GM10266 (cell line): Measurements from ENCODE around the gene ZNF574.

ENCODE experiments used
- DNase-seq: peaks from one replicate; pipeline ENCODE4 v3.0.0; 2012; ENCODE audit errors: extremely low spot score
- TF ChIP-seq, protein P1 (sequence below): IDR thresholded peaks from 2 replicates; pipeline ENCODE4 v1.5.1; 2012; ENCODE audit warnings: mild to moderate bottlenecking, low read depth; ENCODE audit not compliant: control insufficient read depth, insufficient read depth; ENCODE audit errors: missing control alignments

Gene ZNF574

DNA sequence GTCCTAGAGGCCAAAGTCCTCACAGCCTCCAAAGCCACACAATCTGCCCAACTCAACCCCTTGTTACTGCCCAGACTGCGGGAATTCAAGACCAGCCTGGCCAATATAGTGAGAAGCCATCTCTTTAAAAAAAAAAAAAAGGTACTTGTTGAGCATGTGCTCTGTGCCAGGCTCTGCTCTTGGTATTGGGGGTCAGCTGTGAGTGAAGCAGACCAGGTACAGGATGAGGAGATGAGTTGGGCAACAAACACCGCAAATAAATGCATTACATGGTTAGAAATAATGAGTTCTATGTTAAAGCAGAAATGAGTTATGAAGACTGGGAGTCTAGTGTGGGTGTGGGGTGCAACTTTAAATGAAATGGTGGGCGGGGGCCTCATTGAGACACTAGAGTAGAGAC lies 15.8 kb upstream of the ZNF574 start:
- TF ChIP-seq, protein P1, sequence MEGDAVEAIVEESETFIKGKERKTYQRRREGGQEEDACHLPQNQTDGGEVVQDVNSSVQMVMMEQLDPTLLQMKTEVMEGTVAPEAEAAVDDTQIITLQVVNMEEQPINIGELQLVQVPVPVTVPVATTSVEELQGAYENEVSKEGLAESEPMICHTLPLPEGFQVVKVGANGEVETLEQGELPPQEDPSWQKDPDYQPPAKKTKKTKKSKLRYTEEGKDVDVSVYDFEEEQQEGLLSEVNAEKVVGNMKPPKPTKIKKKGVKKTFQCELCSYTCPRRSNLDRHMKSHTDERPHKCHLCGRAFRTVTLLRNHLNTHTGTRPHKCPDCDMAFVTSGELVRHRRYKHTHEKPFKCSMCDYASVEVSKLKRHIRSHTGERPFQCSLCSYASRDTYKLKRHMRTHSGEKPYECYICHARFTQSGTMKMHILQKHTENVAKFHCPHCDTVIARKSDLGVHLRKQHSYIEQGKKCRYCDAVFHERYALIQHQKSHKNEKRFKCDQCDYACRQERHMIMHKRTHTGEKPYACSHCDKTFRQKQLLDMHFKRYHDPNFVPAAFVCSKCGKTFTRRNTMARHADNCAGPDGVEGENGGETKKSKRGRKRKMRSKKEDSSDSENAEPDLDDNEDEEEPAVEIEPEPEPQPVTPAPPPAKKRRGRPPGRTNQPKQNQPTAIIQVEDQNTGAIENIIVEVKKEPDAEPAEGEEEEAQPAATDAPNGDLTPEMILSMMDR = no peak
- no peak for DNase-seq

DNA sequence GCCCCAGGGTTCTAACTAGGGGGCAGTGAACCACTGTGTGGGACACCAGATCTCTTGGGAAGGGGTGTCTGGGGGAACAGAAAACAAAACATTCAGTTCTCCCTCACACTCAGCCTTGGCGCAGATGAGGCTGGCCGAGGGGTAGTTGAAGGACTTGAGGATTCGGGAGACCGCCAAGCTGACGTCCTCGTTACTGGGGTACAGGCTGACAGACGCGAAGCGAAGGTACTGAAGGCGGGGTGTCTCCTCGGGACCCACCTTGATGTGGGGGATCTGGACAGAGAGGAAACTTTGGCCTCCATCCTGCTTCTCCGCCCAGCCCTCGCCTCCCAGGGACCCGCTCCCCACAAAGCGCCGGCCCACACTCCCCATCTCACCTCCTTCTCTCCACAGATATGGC lies 13.6 kb upstream of the ZNF574 start:
- DNase-seq = no peak
- TF ChIP-seq, protein P1 = no peak

DNA sequence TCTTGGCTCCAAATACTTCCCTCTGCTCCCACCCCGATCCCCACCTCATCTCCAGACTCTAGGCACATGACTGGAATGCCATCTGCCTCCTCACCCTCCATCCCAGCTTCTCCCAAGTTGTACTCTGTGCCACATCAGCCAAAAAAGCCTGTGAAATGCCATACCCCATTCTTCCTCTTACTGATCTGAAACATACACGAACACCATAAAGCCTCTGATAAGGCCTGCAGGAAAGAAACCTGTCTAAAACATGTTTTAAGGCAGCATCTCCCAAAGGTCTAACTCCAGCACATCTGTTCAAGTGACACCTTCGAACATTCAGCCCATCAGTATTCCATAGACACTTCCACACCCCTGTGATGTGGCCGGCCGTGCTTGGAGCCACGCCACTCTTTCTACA lies 11.5 kb upstream of the ZNF574 start:
- TF ChIP-seq, protein P1 = no peak
- no peak for DNase-seq

DNA sequence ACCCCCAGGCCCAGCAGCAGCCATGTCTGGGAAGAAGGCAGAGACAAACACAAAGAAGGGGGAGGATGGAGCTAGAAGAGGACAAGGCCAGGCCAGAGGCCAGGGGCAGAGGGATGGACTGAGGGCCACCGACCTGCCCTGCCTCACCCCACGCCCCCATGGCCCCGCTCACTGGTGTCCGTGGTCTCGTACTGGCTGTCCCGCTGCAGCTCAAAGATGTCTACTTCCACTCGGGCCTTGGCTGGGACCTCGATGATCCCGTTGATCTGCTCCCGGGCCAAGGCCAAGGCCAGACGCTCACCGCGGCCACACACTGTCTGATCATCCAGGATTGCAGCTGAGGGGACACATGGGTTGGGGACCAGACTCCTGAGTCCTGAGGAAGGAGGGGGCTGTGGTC lies 10.9 kb upstream of the ZNF574 start:
- TF ChIP-seq, protein P1 = no peak
- no peak for DNase-seq

DNA sequence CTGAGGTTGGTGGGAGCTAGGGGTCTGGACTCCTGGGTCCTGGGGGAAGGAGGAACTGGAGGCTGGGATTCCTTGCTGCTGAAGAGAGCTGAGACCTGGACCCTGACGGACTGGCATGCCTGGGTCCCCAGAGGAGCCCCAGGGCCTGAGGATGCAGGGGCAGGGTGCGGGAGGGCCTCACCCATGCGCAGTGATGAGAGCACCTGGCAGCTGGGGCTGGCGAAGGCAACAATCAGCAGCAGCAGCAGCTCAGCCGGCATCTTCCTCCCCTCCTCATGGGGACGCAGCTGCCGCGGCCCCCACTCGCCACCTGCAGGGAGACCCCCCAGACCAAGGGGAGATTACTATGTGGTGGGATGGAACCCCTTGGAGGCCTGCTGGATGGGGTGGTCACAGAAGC lies 10.5 kb upstream of the ZNF574 start:
- DNase-seq = no peak

DNA sequence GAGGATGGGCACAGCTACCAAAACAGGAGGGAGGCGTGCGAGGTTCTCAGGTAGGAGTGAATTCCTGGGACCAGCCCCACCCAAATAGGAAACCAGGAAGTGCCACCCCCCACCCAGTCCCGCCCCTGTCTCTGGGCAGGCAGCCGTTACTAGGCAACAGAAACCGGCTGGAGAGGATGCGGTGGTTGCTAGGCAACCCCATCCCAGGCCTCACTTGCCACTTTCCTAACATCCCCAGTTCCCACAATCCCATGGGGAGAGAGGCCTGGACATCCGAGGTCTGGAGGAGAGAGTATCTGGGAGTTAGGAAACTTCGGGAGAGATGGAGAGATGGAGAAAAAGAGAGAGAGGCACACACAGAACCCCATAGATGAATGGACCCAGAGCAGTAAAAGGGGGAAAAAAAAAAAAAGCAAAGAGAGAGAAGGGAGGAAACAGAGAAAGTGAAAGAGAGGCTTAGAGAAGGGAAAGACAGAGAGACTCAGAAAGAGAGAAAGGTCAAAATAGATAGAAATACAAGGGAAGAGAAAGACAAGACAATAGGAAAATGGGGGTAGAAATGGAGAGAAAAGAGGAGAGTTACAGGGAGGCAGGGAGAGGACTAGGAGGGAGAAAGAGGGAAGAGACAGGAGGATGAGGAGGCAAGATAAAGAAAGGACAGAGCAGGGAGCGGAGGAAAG lies 9.8 kb upstream of the ZNF574 start:
- no peak for DNase-seq

More for the DNA sequence above, 10.5 kb upstream of the ZNF574 start:
- TF ChIP-seq, protein P1 = no peak

DNA sequence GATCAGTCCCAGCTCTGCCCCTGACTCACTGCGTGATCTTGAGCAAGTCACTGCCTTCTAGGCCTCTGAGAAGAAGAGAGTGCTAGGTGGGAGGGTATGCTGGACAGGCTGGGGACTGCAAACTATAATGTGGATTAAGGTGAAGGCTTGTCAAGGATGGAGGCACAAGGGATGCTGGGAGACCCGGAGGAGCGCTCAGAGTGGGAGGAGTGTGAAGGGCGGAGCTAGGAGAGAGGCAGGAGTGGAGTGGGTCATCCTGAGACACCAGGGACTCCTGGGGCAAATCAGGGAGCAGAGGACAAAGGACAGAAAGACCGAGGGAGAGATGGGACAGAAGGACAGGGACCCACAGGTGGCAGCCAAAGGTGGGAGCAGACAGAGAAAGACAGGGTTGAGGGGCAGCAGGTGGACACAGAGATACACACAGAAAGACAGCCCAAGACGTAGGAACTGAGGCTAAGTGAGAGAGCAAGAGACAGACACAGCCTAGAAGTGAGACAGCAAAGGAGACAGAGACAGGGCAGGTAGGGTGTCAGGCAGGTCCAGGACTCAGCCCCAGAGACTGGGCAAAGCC lies 8.6 kb upstream of the ZNF574 start:
- TF ChIP-seq, protein P1 = no peak
- no peak for DNase-seq

More for the DNA sequence above, 9.8 kb upstream of the ZNF574 start:
- TF ChIP-seq, protein P1 = no peak
